ENCODE results near the gene TMCO4.

The TMCO4 gene

DNA sequence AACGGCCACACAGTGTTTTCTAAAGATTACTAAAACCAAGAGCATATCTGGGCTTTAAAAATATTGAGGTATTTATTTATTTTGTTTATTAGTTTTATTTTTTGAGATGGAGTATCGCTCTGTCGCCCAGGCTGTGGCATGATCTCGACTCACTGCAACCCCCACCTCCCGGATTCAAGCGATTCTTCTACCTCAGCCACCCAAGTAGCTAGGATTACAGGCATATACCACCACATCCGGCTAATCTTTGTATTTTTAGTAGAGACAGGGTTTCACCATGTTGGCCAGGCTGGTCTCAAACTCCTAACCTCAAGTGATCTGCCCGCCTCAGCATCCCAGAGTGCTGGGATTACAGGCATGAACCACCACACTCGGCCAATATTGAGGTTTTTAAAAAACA lies 23.9 kb downstream of the TMCO4 start:
- no peak for DNase-seq (ENCODE audit: low read depth)

DNA sequence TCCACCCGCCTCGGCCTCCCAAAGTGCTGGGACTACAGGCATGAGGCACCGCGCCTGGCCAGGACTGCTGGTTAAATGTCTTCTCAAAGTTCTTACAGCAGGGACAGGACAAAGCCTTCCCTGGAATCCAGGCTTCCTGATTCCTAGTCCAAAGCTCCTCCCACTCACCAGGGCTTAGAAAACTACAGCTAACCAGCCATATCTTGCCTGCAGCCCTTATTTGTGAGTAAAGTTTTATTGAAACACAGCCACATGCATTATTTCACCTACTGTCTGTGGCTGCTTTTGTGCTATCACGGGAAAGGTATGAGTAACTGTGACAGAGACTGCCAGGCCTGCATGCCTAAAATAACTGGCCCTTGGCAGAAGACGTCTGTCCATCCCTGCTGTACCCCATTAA lies 24.4 kb downstream of the TMCO4 start:
- DNase-seq (ENCODE audit: low read depth), result no peak

DNA sequence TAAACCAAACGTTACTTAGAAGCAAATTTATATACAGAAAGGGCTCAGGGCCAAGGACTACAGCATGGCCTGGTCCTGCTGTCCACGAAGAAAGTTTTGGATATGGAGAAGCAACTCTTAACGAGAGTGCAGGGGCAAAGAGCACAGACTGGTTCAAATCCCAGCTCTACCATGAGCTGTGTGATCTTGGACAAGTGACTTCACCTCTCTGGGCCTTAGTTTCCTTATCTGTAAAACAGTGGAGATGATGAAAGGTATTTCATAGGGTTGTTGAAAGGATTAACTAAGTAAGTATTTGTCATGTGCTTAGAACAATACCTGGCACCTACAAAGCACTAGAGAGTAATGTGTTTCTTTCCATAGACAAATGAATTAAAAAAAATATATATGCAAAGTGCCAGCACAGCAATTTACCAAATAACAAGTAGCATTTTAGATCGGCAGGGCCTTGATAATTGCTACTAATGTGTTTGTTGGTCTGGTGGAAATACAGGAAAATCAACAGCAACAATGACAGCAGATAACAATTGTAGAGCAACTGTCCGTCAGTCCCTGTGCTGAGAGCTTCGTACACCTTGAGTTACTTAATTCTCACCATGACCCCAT lies 25.4 kb downstream of the TMCO4 start:
- no peak for DNase-seq (ENCODE audit: low read depth)

DNA sequence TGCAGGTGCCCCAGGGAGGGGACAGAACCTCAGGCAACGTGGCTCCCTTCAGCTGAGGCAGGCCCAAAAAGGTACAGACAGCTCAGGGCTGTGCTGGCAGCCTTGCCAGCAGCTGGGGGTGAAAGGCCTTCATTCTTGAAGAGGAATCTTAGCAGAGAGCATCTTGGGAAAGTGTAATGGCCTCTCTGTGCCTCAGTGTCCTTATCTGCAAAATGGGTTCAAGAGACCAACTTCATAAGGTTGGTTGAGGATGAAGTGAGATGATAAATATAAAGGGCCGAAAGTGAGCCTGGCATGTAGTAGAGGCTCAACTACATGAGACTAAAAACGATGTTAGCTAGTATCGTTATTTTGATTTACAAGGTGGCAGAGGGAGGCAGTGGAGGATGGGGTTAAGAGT lies 26.2 kb downstream of the TMCO4 start:
- no peak for DNase-seq (ENCODE audit: low read depth)

DNA sequence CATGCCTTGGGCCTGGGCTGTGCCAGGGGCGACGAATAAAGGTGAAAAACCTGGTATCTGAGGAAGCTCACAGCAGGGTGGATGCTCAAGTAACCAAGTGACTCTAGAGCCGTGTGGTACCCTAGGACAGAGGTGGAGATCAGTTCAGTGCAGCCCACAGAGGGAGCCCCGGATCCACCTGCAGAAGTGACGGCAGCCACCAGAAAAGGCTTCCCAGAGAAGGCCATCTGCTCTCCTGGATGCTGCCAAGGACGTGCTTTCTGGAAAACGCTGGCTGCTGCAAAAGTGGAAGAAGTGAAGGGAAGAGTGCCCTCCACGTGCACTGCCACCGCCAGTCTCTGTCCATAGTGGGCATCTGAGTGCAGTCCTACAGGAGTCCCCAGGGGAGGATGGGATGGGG lies 27.7 kb downstream of the TMCO4 start:
- no peak for DNase-seq (ENCODE audit: low read depth)

DNA sequence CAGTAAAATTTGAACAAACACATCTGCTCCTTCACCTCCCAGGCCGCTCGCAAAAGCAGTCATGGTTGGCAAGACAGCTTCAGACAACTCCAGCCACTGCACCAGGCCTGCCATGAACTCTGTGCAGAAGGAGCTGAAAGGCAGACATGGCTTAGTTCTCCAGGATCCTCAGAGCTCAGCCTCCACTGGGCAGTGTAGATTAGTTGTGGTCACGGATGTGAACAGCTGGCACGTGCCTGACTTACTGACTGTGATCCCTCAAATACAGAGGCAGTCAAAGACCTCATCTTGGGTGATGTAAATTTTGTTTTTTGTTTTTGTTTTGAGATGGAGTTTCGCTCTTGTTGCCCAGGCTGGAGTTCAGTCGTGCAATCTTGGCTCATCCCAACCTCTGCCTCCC lies 28.4 kb downstream of the TMCO4 start:
- no peak for DNase-seq (ENCODE audit: low read depth)

DNA sequence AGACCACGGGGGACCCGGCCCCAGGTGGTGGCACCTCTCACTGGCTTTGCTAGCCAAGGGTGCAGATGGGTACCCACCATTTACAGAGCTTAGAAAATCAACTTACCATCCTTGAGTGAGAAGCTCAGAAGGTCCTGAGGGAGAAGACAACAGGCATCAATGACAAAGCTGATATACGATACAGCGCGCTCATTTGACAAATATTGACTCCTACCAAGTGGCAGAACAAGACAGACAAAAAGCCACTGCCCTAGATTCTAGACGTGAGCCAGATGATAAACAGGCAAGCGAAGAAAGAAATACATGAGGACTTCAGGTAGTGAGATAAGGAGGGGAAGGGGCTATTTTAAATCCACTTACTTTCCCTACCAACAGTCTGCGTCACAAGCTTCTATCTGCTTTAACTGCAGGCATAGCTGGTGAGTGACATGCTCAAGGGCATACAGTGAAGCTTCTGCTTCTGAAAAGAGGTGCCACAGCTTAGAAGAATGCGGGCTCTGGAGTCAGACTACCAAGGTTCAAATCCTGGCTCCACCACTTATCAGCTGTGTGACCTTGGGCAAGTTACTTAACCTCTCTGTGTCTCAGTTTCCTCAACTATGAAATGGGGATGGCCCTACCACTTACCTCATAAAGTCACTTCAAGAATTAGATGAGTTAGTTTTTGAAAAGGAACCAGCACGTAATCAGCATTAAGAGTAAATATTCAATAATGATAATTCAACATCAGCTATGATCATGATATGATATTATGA lies 29.1 kb downstream of the TMCO4 start:
- no peak for DNase-seq (ENCODE audit: low read depth)

DNA sequence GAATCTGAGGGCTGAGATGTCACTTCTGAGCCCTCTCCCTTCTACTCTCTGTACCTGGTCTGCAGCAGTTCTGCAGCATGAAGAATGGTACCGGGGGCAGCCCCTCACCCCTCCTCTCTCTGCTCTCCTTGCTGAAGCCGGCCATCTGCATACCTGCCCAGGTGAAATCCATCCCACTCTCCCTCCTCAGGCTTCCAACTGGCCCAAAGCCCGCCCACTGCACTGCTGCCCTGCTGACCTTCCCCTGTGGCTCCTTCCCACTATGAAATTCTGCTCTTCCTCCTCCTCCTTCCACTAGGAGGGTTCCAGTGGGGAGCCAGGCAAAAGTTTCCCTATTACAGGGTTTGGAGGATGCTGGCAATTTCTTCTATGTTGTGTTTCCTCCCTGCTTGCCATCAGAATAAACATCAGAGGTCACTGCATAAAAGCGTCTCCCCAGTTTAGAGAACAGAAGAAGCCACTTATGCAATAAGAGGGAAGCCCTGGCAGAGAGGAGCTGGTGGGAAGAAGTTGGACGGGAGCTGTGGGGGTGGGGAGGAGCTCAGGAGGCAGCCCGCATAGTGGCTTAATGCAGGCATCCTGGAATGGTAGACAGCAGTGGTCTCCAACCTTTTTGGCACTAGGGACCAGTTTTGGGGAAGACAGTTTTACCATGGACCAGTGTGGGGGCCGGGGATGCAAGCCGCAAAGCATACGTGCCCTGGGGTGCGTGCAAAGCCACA lies 30.3 kb downstream of the TMCO4 start:
- no peak for DNase-seq (ENCODE audit: low read depth)

DNA sequence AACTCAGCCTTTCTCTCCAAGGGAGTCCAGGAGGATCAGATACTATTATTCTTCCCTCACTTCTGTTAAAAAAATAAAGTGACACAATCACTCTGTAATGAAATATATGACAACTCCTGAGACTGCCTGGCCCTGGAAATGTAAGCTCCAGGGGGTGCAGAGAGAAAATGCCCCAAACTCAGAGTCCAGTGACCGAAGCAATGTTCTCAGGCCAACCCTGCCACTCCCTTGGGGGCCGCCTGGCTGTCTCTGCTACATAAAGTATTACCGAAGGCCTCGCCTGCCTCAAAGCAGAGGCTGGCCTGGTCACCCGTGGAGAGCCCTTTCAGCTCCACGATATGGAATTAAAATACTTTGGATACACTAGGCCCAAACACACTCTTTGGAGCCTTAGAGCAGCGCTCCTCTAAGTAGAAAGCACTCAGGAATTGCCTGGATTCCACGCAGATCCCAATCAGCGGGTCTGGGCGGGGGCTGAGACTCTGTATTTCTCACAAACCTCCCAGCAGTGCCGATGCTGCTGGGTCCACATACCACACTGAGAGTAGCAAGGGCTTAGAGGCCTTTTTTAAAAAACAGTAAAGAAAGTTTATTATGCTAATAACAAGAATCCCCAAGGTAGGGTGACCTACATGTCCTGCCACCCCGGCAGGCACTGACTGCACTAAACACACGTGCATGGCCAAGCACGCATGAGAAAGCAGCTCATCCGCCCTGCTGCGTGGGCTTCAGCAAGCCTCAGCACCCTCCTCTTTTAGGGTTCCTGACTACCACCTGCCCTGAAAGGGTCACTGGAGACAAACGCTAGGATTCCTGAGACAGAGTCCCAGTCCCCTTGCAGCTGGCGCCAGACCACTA lies 31.1 kb downstream of the TMCO4 start:
- DNase-seq (ENCODE audit: low read depth), result no peak

DNA sequence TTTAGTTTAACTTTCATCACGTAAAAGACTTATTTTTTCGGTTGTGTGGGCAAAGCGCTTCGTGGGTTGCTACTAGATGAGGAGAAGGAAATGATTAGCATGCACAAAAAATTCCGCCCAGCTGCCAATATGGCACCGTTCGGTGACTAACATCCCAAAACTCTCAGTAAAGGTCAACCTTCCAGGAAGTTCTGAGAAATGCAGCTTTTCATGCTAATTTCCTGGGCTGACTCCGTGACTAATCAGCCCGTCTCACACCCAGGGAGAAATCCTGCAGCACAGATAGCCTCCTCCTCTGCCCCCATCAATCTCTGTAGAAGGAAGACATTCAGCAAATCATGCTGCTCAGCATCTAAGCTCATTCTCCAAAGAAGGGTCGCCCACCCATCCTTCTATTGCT lies 34.1 kb downstream of the TMCO4 start:
- no peak for DNase-seq (ENCODE audit: low read depth)

DNA sequence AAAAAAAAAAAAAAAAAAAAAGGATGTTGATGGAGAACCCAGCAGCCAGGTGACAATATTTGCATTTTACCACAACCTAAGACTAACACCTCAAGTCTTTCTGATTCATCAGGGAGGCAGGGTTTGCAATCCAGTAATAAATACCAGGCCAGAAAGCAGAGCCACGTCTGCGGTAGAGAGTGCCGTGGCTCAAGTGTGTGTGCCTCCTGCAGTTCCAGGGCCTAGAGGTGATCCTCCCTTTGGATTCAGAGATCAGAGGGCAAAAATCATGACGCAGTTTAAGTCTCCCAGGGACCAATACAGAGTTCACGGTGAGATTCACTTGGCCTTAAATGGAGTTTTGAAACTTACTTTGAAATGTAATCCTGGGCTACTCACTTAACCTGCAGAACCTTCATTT lies 34.9 kb downstream of the TMCO4 start:
- DNase-seq (ENCODE audit: low read depth), result no peak

DNA sequence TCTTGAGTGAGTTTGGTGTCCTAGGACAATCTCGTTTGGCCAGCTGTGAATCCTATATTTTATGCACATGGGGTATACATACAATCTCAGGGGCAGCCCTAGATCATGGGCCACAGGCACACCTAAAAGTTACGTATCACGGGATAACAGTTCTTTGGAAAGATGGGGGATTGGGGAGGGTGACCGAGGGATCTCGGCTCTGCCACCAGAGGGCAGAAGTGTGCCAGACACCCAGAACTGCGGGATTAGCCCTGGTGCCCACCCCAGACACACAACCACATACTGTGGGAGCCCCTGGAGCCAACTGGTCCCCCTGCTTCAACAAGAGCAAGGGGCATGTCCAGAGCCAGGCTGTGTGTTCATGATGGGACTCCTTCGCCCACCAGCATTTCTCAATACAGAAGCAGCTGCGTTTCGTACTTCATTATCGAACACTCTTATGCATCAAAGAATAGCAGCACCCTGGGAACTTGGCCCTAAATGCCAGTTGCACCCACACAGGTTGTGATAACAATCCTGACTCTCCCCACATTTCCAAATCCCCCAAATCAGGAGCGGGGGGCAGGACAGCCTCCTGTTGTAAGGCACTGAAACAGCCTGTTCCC lies 37.4 kb downstream of the TMCO4 start:
- no peak for DNase-seq (ENCODE audit: low read depth)

DNA sequence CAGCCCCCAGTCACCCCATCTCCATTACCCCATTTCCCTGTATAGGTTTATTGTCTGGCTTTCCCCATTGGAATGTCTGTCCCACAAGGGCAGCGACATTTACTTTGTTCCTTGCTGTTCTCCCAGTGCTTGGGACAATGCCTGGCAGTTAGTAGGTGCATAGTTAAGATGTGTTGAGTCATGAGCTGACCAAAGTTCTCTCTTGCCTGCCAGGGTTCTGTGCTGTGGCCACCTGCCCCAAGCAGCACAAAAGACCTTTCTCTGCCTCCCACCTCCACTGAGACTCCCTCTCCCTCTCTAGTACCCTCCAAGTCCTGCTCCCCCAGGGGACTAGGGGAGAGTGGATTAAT lies 40.0 kb downstream of the TMCO4 start:
- DNase-seq (ENCODE audit: low read depth), result no peak

DNA sequence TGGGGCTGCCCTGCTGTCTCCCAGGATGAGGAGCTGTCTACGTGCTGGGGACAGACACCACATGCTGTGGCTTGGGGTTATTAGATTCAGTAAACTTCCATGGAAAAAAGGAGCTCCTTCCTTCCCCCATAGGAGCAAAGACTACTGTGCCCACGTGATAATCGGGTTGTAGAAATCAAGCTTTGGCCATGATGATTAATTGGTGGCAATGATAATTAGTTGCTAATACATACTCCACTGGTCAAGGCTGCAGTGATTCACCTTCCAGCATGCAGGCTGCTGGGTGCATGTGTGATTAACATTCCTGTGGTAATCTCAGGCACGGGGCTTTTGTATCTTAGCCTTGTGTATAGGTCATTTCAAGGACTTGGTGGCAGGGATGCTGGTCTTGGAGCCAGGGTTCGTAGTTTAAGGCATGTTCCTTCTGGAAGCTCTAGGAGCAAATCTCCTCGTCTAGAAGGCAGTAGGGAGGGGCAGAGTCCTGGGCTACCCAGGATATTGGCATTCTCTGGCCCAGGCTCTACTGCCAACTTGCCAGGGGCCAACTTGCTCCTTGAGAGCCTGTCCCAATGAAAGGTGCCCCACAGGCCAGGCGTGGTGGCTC lies 41.4 kb downstream of the TMCO4 start:
- no peak for DNase-seq (ENCODE audit: low read depth)

DNA sequence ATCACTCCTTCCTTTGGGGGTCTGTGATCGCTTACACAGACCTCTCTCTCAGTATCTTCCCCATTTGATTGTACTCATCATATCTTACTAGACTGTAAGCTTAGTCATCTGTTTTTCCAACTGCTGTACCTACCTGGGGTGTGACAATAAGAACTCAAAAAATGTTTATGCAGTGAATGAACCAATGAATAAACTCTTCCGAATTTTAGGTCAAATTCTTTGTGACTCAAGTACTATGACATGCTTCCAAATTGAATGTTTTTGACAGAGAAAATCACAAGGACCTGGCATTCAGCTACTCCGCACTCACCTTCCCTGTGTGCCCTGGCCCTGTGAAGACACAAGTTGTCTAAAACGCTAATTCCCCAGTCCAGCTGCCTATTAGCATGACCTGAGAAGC lies 42.1 kb downstream of the TMCO4 start:
- DNase-seq (ENCODE audit: low read depth), result no peak

DNA sequence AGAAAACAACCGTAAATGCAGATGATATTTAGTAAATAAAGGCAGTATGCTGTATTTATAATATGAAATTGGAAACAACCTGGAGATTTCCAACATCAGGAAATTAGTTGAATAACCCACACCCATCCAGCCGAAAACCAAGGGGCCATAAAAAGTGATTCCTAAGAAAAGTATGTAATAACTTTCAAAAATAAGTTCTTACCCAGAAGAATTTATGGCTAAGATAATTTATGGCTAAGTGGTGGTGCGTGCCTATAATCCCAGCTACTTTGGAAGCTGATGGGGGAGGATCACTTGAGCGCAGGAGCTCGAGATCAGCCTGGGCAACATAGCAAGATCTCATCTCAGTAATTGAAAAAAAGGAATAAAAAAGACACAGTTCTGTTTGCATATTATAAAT lies 43.2 kb downstream of the TMCO4 start:
- DNase-seq (ENCODE audit: low read depth), result no peak

DNA sequence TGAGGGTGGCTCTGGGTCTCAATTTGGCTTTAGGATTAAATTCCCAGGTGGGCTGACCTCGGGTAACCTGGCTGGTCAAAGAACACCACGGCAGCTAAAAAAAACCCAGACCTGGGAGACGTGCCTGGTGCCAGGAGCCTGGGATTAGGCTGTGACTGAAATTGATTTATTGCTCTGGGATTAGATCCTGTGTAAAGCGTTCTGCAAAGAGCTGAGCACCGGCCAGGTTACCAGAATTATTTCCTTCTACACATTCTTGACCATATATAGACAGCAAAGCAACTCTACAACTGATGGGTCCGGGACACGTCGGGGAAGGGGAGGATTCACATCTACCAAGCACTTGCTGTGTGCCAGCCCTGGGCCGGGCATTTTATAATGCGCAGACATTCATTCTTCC lies 45.2 kb downstream of the TMCO4 start:
- DNase-seq (ENCODE audit: low read depth), result no peak

DNA sequence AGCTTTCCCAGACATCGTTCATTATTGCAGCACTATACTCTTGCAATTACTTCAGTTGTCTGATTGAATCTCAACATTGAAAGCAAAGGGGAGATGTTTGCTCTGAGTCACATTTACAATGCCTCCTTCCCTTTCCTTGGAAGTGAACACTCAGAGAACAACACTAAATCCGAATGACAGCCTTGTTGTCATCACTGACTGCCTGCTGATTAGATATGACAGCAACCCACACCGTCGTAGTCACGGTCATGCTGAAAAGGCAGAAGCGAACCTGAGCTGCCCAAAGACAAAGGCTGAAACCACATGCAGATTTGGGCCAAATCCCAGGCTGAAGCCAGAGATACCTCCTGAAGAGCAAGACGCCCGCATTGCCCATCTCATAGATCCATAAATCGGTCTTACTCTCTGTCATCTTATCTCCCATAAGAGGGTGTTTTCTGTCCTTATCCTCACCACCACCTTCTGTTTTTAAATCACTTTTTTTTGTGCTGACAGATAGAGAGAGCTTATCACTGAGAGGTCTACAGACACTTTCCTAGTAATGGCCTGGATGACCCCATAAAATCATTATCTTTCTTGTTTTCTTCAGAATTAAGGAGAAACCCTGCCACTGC lies 47.5 kb downstream of the TMCO4 start:
- no peak for DNase-seq (ENCODE audit: low read depth)

DNA sequence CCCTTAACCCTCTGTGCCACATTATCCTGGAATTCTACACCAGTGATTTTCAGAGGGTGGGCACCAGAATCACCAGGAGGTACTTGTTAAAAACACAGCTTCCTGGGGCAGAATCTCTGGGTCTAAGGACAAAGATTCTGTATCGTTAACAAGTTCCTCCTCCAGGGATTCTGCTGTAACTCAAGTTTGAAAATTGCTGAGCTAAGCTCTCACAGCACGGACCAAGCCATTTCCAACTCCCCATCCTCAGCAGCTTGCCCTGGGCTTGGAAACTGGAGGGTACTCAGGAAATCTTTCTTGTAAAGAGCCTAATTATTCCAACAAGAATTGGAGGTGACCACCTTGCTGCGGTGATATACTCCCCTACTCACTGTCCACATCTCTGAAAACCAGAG lies 48.8 kb downstream of the TMCO4 start:
- DNase-seq (ENCODE audit: low read depth), result no peak

DNA sequence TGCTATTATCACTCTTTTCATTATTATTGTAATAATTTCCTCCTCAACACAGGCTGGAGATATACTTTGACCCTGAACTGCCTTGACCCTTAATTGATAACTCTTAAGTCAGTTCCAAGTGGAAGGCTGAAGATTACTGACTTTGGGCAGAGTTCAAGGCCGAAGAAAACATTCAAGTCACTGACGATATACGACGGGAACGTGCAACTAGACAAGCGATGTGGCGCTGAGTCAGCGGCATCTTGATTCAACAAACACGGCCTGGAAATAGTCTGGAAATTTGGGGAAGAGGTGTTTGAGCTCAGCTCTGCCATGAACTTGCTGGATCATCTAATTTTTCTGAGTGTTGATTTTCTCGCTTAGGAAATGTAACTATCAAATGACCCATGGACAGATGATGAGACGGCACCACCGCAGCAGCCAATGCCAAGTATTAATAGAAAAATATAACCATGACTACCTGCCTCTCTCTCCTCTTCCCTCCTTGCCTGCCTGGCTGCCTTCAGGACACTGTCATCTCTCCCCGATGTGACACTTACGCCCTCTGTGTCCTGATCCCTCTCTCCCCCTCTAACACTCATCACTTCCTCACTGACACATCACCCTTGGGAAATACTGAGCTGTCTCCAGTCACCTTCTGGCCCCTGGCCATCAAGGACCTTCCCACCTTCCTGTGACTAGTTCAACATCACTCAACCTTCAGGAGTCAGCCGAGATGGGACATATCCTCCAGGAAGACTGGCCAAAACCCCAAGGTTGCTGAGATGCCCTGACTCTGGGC lies 49.4 kb downstream of the TMCO4 start:
- DNase-seq (ENCODE audit: low read depth), result no peak

DNA sequence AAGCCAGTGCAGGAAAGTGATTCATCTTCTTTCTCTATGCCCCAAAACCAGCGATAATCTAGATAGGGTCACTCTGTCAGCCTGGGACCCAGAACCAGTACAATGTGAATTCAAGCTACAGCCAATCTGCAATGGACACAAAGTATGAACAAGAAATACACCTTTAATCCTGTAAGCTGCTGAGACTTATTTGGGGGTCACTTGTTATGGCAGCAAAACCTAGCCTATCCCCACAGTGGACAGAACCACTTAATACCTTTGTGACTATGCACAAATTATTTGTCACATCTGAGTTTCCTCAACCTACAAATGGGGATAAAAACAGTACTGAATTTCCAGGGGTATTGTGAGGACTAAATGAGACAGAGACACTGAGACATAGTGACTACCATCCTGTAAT lies 50.0 kb downstream of the TMCO4 start:
- no peak for DNase-seq (ENCODE audit: low read depth)
